WERI-Rb-1 (cell line): ENCODE results near the gene TTC27.

Experiments
- DNase-seq: peaks from one replicate; pipeline ENCODE4 v3.0.0-alpha.2; 2020
- H3K27ac ChIP-seq: fragments of 250-450 bp; sonication (Bioruptor Pico); 2 replicates; pipeline ENCODE4 v1.5.1; 2020; ENCODE audit warnings: mild to moderate bottlenecking, moderate library complexity
- H3K27me3 ChIP-seq: fragments of 250-450 bp; sonication (Bioruptor Pico); 2 replicates; pipeline ENCODE4 v1.5.1; 2021; ENCODE audit warnings: mild to moderate bottlenecking, low read depth, moderate library complexity; ENCODE audit not compliant: insufficient read depth, severe bottlenecking
- H3K36me3 ChIP-seq: fragments of 250-450 bp; sonication (Bioruptor Pico); 2 replicates; pipeline ENCODE4 v1.5.1; 2020; ENCODE audit warnings: mild to moderate bottlenecking, moderate library complexity
- H3K4me3 ChIP-seq: 2 replicates; pipeline ENCODE4 v1.5.1; 2011; ENCODE audit warnings: low read depth, mild to moderate bottlenecking, control low read depth, low read length
- H3K9me3 ChIP-seq: fragments of 250-450 bp; sonication (Bioruptor Pico); 2 replicates; pipeline ENCODE4 v1.5.1; 2021; ENCODE audit warnings: mild to moderate bottlenecking, moderate library complexity; ENCODE audit not compliant: severe bottlenecking
- TF ChIP-seq, protein P1 (sequence below): IDR thresholded peaks from 2 replicates; pipeline ENCODE4 v1.5.1; 2011; ENCODE audit warnings: low read depth, mild to moderate bottlenecking, control low read depth, inconsistent platforms, low read length

Gene TTC27

DNA sequence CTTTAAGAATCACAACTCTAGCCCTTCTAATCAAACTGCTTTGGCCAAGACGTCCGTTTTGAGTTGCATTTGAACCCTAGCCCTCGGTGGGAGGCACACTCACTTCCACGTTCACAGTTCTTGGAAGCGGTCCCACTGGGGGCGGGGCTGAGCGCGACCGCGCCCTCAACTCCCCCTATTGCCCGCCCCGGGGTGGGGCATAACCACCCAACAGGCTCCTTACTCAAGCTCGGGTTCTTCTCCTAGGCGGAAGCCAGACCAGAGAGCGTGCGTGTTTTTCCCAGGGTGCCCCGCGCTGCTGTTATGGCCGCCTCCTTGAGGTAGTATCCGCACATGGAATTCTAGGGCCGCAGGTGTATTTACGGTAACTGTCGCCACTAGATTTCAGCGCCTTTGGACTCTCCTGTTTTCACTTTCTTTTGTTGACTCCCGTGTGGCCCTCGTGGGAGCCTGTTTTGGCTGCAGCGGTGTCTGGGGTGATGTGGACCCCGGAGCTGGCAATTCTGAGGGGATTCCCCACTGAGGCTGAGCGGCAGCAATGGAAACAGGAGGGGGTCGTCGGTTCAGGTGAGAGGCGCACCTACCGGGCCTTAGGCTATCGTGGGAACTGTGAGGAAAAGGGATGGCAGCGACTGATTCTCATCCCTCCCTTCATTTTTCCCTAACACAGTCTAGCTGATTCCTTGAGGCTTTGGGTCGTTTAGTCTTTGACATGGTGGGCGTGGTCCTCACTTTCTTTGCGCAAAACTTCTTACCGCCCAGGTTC is at the start of gene TTC27:
Gene TTC27 (plus strand): TSS at position 237 of the 766 bp plus-strand sequence. CDS start 243 bp downstream, at position 480.
- peaks cover 6% of the 10 kb centered on the region; the same call in 1 of the 2 replicates for H3K36me3 ChIP-seq
- DNase-seq: peak; percentile 95
- H3K9me3 ChIP-seq: no peaks in the 10 kb centered on the region
- H3K27ac ChIP-seq: peak within 1 kb of the TSS; percentile 31
- peak within 1 kb of the TSS; percentile 94 for H3K4me3 ChIP-seq
- TF ChIP-seq, protein P1, sequence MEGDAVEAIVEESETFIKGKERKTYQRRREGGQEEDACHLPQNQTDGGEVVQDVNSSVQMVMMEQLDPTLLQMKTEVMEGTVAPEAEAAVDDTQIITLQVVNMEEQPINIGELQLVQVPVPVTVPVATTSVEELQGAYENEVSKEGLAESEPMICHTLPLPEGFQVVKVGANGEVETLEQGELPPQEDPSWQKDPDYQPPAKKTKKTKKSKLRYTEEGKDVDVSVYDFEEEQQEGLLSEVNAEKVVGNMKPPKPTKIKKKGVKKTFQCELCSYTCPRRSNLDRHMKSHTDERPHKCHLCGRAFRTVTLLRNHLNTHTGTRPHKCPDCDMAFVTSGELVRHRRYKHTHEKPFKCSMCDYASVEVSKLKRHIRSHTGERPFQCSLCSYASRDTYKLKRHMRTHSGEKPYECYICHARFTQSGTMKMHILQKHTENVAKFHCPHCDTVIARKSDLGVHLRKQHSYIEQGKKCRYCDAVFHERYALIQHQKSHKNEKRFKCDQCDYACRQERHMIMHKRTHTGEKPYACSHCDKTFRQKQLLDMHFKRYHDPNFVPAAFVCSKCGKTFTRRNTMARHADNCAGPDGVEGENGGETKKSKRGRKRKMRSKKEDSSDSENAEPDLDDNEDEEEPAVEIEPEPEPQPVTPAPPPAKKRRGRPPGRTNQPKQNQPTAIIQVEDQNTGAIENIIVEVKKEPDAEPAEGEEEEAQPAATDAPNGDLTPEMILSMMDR: no peak
- no peaks in the 10 kb centered on the region for H3K27me3 ChIP-seq

DNA sequence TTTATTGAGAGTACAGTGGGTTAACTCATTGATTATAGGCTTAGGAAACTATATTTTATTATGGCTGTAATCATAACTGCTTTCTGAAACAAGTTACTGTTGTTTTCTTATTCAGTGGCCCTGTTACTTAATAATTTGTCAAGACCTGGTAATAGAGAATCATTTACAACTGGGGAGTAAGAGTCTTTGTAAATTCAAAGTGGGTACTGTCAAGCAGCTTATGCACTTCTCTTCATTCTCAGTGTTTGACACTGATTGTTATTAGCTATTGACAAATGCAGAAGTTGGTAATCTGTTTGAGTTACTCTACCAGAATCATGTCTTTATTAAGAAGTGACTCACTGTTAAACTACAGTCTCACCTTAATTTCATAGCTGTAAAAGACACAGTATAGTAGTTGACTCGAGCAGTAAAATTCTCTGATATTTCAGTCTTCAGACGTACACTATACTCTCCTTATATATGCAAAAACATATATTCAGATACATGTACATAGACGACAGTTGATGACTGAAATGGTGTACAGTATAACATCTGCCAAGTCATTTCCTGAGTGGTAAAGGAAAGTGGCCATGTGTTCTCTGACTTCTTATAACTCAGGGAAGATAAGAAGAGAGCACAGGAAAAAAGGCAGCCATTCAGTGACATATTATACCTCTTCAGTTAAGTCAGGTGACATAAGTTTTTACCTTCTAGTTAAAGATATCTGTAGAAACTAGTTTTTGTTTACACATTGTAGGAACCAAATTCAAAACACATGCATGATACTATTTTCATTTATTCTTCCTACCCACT is 36.0 kb upstream of the TTC27 start:
- no peak overlapping the region for H3K27ac ChIP-seq
- TF ChIP-seq, protein P1: no peak
- H3K36me3 ChIP-seq: peaks cover 10% of the 10 kb centered on the region
- no peak for DNase-seq
- no peak overlapping the region for H3K4me3 ChIP-seq
- no peaks in the 10 kb centered on the region for H3K27me3 ChIP-seq
- no peaks in the 10 kb centered on the region for H3K9me3 ChIP-seq

DNA sequence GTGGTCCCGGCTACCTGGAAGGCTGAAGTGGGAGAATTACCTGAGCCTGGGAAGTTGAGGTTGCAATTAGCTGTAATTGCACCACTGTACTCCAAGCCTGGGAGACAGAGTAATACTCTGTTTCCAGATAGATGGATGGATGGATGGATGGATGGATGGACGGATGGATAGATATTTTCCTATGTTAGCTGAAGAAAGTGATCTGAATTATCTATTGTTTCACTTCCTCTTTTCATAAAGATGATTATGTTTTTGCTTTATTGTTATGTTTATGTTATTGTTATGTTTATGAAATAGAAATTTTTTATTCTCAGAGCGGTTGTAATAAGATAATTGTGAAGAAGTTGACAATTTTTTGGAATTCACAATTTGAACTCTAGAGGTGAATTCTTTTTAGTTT is 33.3 kb upstream of the TTC27 start:
- TF ChIP-seq, protein P1: no peak
- no peak overlapping the region for H3K27ac ChIP-seq
- no peaks in the 10 kb centered on the region for H3K27me3 ChIP-seq
- DNase-seq: no peak
- H3K36me3 ChIP-seq: peaks cover 15% of the 10 kb centered on the region
- no peak overlapping the region for H3K4me3 ChIP-seq
- no peaks in the 10 kb centered on the region for H3K9me3 ChIP-seq

DNA sequence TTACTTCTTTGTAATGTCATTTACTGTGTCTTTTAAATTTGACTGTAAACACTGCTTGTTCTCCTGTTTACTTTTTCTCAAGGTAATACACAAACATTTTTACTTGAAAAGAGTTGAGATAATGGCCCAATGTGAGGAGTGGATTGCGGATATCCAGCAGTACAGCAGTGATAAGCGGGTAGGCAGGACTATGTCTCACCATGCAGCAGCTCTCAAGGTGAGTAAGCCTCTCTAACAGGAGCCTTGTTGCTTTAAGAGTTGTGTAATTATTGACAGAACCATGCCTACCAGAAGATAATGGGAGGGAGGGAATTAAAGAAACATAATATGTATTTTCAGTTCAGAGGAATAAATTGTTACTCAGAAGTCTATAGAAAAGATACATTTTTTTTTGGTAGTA is 16.5 kb upstream of the TTC27 start:
- Histone ChIP-seq H3K9me3 (no peaks in the 10 kb centered on the region), H3K27me3 (no peaks in the 10 kb centered on the region), H3K4me3 (no peak overlapping the region), H3K36me3 (peaks cover 68% of the 10 kb centered on the region), H3K27ac (no peak overlapping the region)
- DNase-seq: no peak
- TF ChIP-seq, protein P1: no peak

DNA sequence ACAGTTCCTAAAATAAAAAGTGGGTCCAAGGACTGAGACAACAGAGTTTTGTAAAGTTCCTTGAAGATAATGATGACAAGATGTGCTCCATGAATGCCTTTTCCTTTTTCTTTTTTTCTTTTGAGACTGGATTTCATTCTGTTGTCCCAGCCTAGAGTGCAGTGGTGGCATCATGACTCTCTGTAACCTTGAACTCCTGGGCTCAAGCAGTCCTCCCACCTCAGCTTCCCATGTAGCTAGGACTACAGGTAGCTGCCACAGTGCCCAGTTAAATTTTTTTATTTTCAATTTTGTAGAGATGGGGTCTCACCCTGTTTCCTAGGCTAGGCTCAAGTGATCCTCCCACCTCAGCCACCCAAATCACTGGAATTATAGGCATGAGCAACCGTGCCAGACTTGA is 16.1 kb upstream of the TTC27 start:
- no peaks in the 10 kb centered on the region for H3K9me3 ChIP-seq
- DNase-seq: no peak
- no peaks in the 10 kb centered on the region for H3K27me3 ChIP-seq
- H3K4me3 ChIP-seq: no peak overlapping the region
- H3K27ac ChIP-seq: no peak overlapping the region
- TF ChIP-seq, protein P1: no peak
- peaks cover 67% of the 10 kb centered on the region for H3K36me3 ChIP-seq
